Small intestine (tissue), 7 donors: ENCODE measurements around the gene PPP1R14D. TPM values are rescaled to one million over a fixed set of nuclear protein-coding genes. Genes with fewer than 3 reads are reported as not detected.
A peak's percentile ranks its signal among the peaks of the same experiment; 100 is the strongest.

Experiments
- DNase-seq, 2 donors: peaks; one replicate each; pipeline versions ENCODE4 v3.0.0 to v3.0.0-alpha.2; 2013
- FAIRE-seq: peaks from 2 replicates; lab custom pipeline; 2012; peaks lifted over from hg19 to GRCh38; lab: Jason Lieb, UNC
- H3K27ac ChIP-seq, 3 donors: one replicate each; pipeline ENCODE4 v1.5.1; 2013; ENCODE audit warnings: low read length in 2 of 3, mild to moderate bottlenecking in 2 of 3, control low read depth in 1 of 3, inconsistent platforms in 1 of 3, low read depth in 1 of 3, moderate library complexity in 1 of 3
- H3K27me3 ChIP-seq, 3 donors: one replicate each; pipeline ENCODE4 v1.6.1; 2013; ENCODE audit warnings: low read length in 3 of 3, inconsistent platforms in 1 of 3; ENCODE audit not compliant: control insufficient read depth in 3 of 3, insufficient read depth in 3 of 3
- H3K36me3 ChIP-seq, 3 donors: one replicate each; pipeline ENCODE4 v1.6.1; 2013; ENCODE audit warnings: low read length in 3 of 3, inconsistent platforms in 1 of 3, low read depth in 1 of 3, mild to moderate bottlenecking in 1 of 3, moderate library complexity in 1 of 3; ENCODE audit not compliant: control insufficient read depth in 3 of 3, insufficient read depth in 2 of 3
- H3K4me1 ChIP-seq, 3 donors: one replicate each; pipeline ENCODE4 v1.6.1; 2013; ENCODE audit warnings: low read length in 2 of 3, inconsistent platforms in 1 of 3, low read depth in 1 of 3, mild to moderate bottlenecking in 1 of 3, moderate library complexity in 1 of 3; ENCODE audit not compliant: control insufficient read depth in 3 of 3, insufficient read depth in 2 of 3
- H3K4me3 ChIP-seq, 3 donors: one replicate each; pipeline ENCODE4 v1.5.1; 2013; ENCODE audit warnings: low read length in 3 of 3, control low read depth in 1 of 3, inconsistent platforms in 1 of 3, low read depth in 1 of 3, mild to moderate bottlenecking in 1 of 3, moderate library complexity in 1 of 3
- H3K9me3 ChIP-seq, 2 donors: one replicate each; pipeline ENCODE4 v1.6.1; 2013; ENCODE audit warnings: low read depth in 1 of 2, low read length in 1 of 2; ENCODE audit not compliant: control insufficient read depth in 2 of 2, insufficient read depth in 1 of 2
- WGBS, 3 donors: extraction: QIAGEN DNeasy Blood & Tissue Kit; methylation state at CpG; one replicate each; pipeline ENCODE4 v1.1.7; 2013; 5-methylcytosine and 5-hydroxymethylcytosine counted together
- polyA plus RNA-seq, 4 donors: library from polyadenylated mRNA; stranded (reverse) in 3 of 4; unstranded in 1 of 4; fragments of 200-250 nt in 3 of 4; fragments of 120-200 nt in 1 of 4; gene quantifications; one replicate each; pipeline versions ENCODE4 v1.2.1 to v1.2.3, GENCODE V29; 2013
- donor health status: healthy with polysubstance abuse.
- donor health status: control.
- donor health status: control.
- donor health status: Bipolar disorder and iron deficiency.
- donor health status: healthy.

PPP1R14D gene
- polyA plus RNA-seq, 4 donors: 23.3 to 348 (median 226) TPM

DNA sequence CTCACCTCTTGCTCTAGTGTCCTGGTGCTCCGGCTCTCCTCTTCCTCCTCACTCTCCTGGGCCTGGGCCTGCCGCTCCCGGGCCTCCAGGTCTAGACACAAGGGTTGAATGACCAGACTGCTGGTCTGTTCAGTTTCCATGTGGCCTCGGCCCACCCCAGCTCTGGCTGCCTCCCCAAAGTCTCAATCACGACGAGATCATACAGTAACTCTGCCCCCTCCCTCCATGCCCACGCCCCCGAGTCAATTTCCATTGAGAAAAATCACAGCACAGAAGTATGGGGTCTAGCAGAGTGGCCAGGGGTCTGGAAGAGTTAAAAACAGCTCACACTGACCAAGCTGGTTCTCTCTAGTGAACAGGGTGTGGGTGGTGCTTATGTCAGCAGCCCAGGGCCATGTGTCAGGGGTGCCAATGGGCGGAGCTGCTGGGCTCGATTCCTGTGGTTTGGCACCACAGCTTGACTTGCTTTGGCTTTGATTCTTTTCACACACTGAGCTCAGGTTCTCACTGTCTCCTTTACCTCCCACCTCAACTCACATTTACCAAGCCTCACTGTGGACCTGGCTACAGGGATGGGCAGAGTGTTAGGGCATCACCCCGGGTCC is 51.9 kb downstream of the PPP1R14D start:
- WGBS, 3 donors: 82 to 85% (median 83%) methylated on average over 11 of the region's 11 CpGs
- H3K36me3 ChIP-seq: peaks cover 8 to 89% (median 17%) of the 10 kb centered on the region in 3 donors
- DNase-seq (no peak), FAIRE-seq (no peak)
- no peaks in the 10 kb centered on the region for H3K27me3 ChIP-seq
- no peak overlapping the region for H3K27ac ChIP-seq
- H3K4me3 ChIP-seq: no peak overlapping the region
- H3K4me1 ChIP-seq: peaks cover 0 to under 1% (median 0%) of the 10 kb centered on the region in 3 donors
- no peaks in the 10 kb centered on the region for H3K9me3 ChIP-seq

GRCh38 chr15:40775740-40776536 is 52.6 kb downstream of the PPP1R14D start:
- FAIRE-seq: no peak
- H3K36me3 ChIP-seq: peaks cover 8 to 93% (median 17%) of the 10 kb centered on the region in 3 donors
- peaks cover 0 to 8% (median 0%) of the 10 kb centered on the region in 3 donors for H3K4me1 ChIP-seq
- no peak overlapping the region for H3K27ac ChIP-seq
- no peaks in the 10 kb centered on the region for H3K27me3 ChIP-seq
- no peak for DNase-seq
- no peaks in the 10 kb centered on the region for H3K9me3 ChIP-seq
- 94 to 97% (median 96%) methylated on average over 14 of the region's 14 CpGs for WGBS, 3 donors
- H3K4me3 ChIP-seq: no peak overlapping the region

DNA sequence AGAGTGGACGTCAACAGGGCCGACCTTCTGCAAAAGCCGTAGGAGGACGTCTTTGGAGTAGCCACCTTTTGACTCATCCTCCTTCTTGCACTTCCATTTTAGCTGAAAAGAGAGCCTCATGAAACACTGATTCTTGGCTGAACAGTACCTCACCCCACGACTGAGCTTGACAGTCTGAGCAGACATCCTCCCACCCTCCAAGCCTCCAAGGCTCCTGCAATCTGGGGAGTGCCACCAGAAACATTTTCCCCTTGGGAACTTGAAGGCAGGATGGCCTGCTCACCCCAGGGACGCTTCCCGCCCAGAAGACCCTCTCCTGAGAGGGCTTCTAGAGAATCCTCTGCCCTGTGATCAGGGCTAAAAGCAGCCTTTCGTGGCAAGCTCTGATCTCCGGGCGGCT is 53.5 kb downstream of the PPP1R14D start:
- no peak for DNase-seq
- Histone ChIP-seq H3K4me3 (no peak overlapping the region), H3K27ac (no peak overlapping the region), H3K36me3 (peaks cover 8 to 95% (median 17%) of the 10 kb centered on the region in 3 donors), H3K4me1 (peaks cover 0 to 17% (median 0%) of the 10 kb centered on the region in 3 donors), H3K9me3 (no peaks in the 10 kb centered on the region), H3K27me3 (no peaks in the 10 kb centered on the region)
- no peak for FAIRE-seq
- 93 to 98% (median 95%) methylated on average over 10 of the region's 10 CpGs for WGBS, 3 donors

GRCh38 chr15:40773902-40774301 is 54.6 kb downstream of the PPP1R14D start:
- no peak for DNase-seq
- Histone ChIP-seq H3K4me3 (no peak overlapping the region), H3K36me3 (peaks cover 4 to 87% (median 17%) of the 10 kb centered on the region in 3 donors), H3K9me3 (no peaks in the 10 kb centered on the region), H3K27ac (no peak overlapping the region), H3K27me3 (no peaks in the 10 kb centered on the region), H3K4me1 (peaks cover 0 to 28% (median 0%) of the 10 kb centered on the region in 3 donors)
- 85 to 97% (median 91%) methylated on average over 6 of the region's 6 CpGs for WGBS, 3 donors
- FAIRE-seq: no peak

DNA sequence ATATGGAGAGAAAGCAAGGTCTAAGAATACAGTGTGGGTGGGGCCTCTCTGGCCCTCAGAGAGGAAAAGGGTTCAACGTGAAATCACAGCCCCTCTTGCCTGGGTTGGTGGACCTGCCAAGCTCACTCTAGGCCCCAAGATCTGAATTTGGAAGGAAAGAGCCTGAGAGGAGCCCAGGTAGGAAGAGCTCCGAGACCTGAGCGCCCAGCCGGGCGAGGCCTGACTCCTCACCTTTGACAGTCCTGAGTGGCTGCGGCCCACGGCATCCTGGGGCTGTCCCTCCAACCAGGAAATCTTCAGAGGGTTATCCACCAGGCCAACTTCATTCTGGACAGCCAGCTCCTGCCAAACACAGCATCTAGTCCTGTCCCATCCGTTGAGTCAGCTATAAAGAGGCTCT is 55.0 kb downstream of the PPP1R14D start:
- Histone ChIP-seq H3K36me3 (peaks cover 4 to 87% (median 17%) of the 10 kb centered on the region in 3 donors), H3K4me1 (peaks cover 0 to 32% (median 0%) of the 10 kb centered on the region in 3 donors), H3K27me3 (no peaks in the 10 kb centered on the region), H3K9me3 (no peaks in the 10 kb centered on the region), H3K4me3 (no peak overlapping the region), H3K27ac (no peak overlapping the region)
- no peak for DNase-seq
- no peak for FAIRE-seq
- WGBS, 3 donors: 88 to 90% (median 88%) methylated on average over 8 of the region's 8 CpGs

GRCh38 chr15:40772014-40772413 is 56.5 kb downstream of the PPP1R14D start:
- H3K27me3 ChIP-seq: no peaks in the 10 kb centered on the region
- no peak for FAIRE-seq
- WGBS, 3 donors: 90 to 98% (median 96%) methylated on average over 13 of the region's 13 CpGs
- H3K4me1 ChIP-seq: peaks cover 0 to 47% (median 2%) of the 10 kb centered on the region in 3 donors
- peaks cover 7 to 89% (median 17%) of the 10 kb centered on the region in 3 donors for H3K36me3 ChIP-seq
- DNase-seq: no peak
- H3K9me3 ChIP-seq: no peaks in the 10 kb centered on the region
- H3K27ac ChIP-seq: no peak overlapping the region
- H3K4me3 ChIP-seq: no peak overlapping the region

DNA sequence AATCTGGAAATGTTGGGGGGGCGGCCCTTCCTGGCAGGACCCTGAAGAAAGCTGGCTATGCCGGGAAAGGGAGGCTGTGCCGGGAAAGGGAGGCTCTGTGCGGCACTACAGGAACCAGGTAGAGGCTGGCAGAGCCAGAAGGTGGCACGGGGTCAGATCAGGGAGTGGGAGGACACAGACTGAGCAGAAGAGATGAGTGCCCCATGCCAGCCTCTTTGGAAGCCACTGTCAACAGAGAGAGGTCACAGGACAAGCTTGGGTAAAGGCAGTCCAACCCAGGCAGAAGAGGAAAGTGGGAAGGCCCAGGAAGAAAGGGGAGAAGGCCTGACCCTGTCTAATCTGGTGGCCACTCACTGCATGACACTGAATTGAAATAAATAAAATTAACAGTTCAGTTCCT is 57.3 kb downstream of the PPP1R14D start:
- FAIRE-seq (no peak), DNase-seq (no peak)
- Histone ChIP-seq H3K27me3 (no peaks in the 10 kb centered on the region), H3K9me3 (no peaks in the 10 kb centered on the region), H3K4me1 (peaks cover 0 to 53% (median 2%) of the 10 kb centered on the region in 3 donors), H3K36me3 (peaks cover 7 to 89% (median 10%) of the 10 kb centered on the region in 3 donors), H3K27ac (peak overlapping the region in 1 of 3 donors; percentile 91), H3K4me3 (no peak overlapping the region)
- 88 to 94% (median 94%) methylated on average over 5 of the region's 5 CpGs for WGBS, 3 donors

DNA sequence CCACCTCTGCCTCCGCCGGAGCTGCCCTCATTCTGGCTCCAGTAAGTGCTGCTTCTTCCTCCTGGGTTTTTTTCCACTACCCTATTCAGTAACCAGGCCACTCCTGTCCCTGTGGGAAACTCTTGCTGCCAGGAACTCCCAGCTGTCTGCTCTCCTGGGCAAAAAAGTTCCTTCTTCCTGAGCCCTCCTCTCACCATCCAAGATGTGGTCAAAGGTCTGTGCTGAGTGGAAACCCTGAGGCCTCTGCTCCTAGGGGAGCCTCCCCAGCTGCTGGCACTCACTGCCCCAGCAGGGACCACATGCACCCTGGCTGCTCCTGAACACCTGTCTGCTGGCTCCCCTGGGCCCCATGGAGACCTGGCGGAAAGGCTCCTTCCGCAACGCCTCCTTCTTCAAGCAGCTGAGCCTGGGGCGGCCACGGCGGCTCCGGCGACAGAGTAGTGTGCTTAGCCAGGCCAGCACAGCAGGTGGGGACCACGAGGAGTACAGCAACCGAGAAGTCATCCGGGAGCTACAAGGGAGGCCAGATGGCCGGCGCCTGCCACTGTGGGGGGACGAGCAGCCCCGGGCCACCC is 58.3 kb downstream of the PPP1R14D start:
- Histone ChIP-seq H3K4me3 (peak overlapping the region in 1 of 3 donors; percentile 29), H3K36me3 (peaks cover 7 to 88% (median 7%) of the 10 kb centered on the region in 3 donors), H3K9me3 (no peaks in the 10 kb centered on the region), H3K4me1 (peaks cover 0 to 62% (median 2%) of the 10 kb centered on the region in 3 donors), H3K27me3 (no peaks in the 10 kb centered on the region), H3K27ac (peak overlapping the region; percentile 85 to 91 (median 91))
- WGBS, 3 donors: 21 to 51% (median 50%) methylated on average over 12 to 17 of the region's 17 CpGs
- no peak for FAIRE-seq
- DNase-seq: peak; percentile 89 to 92
